ENCODE measurements around the gene PRR14L.

DNA sequence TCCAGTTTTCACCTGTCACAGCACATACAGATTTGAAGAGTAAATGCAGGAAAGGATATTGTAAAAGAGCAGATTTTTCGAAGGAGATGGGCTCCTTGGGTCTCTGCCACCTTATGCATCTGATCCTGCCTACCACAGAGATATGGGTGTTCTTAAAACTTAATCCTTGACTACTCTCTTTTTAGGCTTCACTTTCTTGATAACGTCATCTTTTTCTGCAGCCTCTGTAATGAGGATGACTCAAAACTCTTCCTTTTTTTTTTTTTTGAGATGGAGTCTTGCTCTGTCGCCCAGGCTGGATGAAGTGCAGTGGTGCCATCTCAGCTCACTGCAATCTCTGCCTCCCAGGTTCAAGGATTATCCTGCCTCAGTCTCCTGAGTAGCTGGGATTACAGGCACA, 7.8 kb downstream of the PRR14L start:
- TF ChIP-seq, protein P1, sequence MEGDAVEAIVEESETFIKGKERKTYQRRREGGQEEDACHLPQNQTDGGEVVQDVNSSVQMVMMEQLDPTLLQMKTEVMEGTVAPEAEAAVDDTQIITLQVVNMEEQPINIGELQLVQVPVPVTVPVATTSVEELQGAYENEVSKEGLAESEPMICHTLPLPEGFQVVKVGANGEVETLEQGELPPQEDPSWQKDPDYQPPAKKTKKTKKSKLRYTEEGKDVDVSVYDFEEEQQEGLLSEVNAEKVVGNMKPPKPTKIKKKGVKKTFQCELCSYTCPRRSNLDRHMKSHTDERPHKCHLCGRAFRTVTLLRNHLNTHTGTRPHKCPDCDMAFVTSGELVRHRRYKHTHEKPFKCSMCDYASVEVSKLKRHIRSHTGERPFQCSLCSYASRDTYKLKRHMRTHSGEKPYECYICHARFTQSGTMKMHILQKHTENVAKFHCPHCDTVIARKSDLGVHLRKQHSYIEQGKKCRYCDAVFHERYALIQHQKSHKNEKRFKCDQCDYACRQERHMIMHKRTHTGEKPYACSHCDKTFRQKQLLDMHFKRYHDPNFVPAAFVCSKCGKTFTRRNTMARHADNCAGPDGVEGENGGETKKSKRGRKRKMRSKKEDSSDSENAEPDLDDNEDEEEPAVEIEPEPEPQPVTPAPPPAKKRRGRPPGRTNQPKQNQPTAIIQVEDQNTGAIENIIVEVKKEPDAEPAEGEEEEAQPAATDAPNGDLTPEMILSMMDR (IDR thresholded peaks at IDR 0.05): no peak
- no peak for TF ChIP-seq POLR2A (IDR thresholded peaks at IDR 0.05)
